MM.1S (cell line): Measurements from ENCODE around the gene LIMS2.

Experiments
- DNase-seq: peaks from one replicate; pipeline ENCODE4 v3.0.0-alpha.2; 2015
- H2AFZ ChIP-seq: fragments of 300-600 bp; sonication (generic); 2 replicates; pipeline ENCODE4 v1.6.0; 2016; ENCODE audit warnings: antibody characterized with exemption, low read length
- H3F3A ChIP-seq: fragments of 300-600 bp; sonication (generic); 2 replicates; pipeline ENCODE4 v1.6.1; 2016; ENCODE audit warnings: mild to moderate bottlenecking, antibody characterized with exemption, low read length, moderate library complexity, mixed read lengths; ENCODE audit not compliant: insufficient read depth
- H3K27ac ChIP-seq: fragments of 300-600 bp; sonication (generic); 2 replicates; pipeline ENCODE4 v1.5.1; 2016; ENCODE audit warnings: mild to moderate bottlenecking, low read length
- H3K27me3 ChIP-seq: fragments of 300-600 bp; sonication (generic); replicated peaks from 2 replicates; pipeline ENCODE4 v1.6.0; 2016; ENCODE audit warnings: low read length; ENCODE audit not compliant: insufficient read depth
- H3K36me3 ChIP-seq: fragments of 300-600 bp; sonication (generic); replicated peaks from 2 replicates; pipeline ENCODE4 v1.6.1; 2016; ENCODE audit warnings: mild to moderate bottlenecking, low read length, mixed read lengths; ENCODE audit not compliant: insufficient read depth
- H3K4me1 ChIP-seq: fragments of 300-600 bp; sonication (generic); 2 replicates; pipeline ENCODE4 v1.6.1; 2016; ENCODE audit warnings: low read length, mixed read lengths
- H3K4me2 ChIP-seq: fragments of 300-600 bp; sonication (generic); 2 replicates; pipeline ENCODE4 v1.6.0; 2016; ENCODE audit warnings: low read depth, low read length
- H3K4me3 ChIP-seq: fragments of 300-600 bp; sonication (generic); 2 replicates; pipeline ENCODE4 v1.5.1; 2016; ENCODE audit warnings: low read length, mixed read lengths
- H3K79me2 ChIP-seq: fragments of 300-600 bp; sonication (generic); 2 replicates; pipeline ENCODE4 v1.6.1; 2016; ENCODE audit warnings: mixed run types, low read length, mixed read lengths
- H3K9ac ChIP-seq: fragments of 300-600 bp; sonication (generic); 2 replicates; pipeline ENCODE4 v1.6.1; 2016; ENCODE audit warnings: low read length, mixed read lengths
- H3K9me2 ChIP-seq: fragments of 300-600 bp; sonication (generic); replicated peaks from 2 replicates; pipeline ENCODE4 v1.6.1; 2016; ENCODE audit warnings: mild to moderate bottlenecking, low read length, mixed read lengths; ENCODE audit not compliant: insufficient read depth
- H3K9me3 ChIP-seq: fragments of 300-600 bp; sonication (generic); replicated peaks from 2 replicates; pipeline ENCODE4 v1.6.1; 2016; ENCODE audit warnings: mild to moderate bottlenecking, low read length, mixed read lengths; ENCODE audit not compliant: insufficient read depth
- H4K20me1 ChIP-seq: fragments of 300-600 bp; sonication (generic); 2 replicates; pipeline ENCODE4 v1.6.1; 2016; ENCODE audit warnings: mild to moderate bottlenecking, low read length, moderate library complexity, mixed read lengths; ENCODE audit not compliant: insufficient read depth
- CTCF ChIP-seq: fragments of 300-600 bp; sonication (generic); IDR thresholded peaks from 2 replicates; pipeline ENCODE4 v1.5.1; 2016; ENCODE audit warnings: antibody characterized with exemption, low read length, mixed read lengths
- EZH2 ChIP-seq: fragments of 300-600 bp; sonication (generic); optimal IDR thresholded peaks from 2 replicates; pipeline ENCODE3; 2017; ENCODE audit warnings: low read depth, mild to moderate bottlenecking, antibody characterized with exemption, low read length, mixed read lengths
- EZH2phosphoT487 ChIP-seq: fragments of 300-600 bp; sonication (generic); IDR thresholded peaks from 2 replicates; pipeline ENCODE4 v1.6.1; 2018; ENCODE audit warnings: antibody characterized with exemption, low read length

LIMS2 gene

GRCh38 chr2:127651381-127651809 is 23.9 kb downstream of the LIMS2 start:
- Histone ChIP-seq H3K4me2 (no peak overlapping the region), H3K9me2 (no peaks in the 10 kb centered on the region), H3K9ac (no peak overlapping the region), H3K79me2 (no peaks in the 10 kb centered on the region), H2AFZ (no peak overlapping the region), H3K9me3 (no peaks in the 10 kb centered on the region), H3K27me3 (peaks cover 29% of the 10 kb centered on the region), H4K20me1 (no peaks in the 10 kb centered on the region), H3K4me3 (no peak overlapping the region), H3K36me3 (no peaks in the 10 kb centered on the region), H3K4me1 (no peaks in the 10 kb centered on the region), H3K27ac (no peak overlapping the region), H3F3A (no peaks in the 10 kb centered on the region)
- DNase-seq, result no peak
- TF ChIP-seq EZH2phosphoT487 (no peak), CTCF (no peak), EZH2 (no peak)

GRCh38 chr2:127650785-127651380 is 24.4 kb downstream of the LIMS2 start:
- Histone ChIP-seq H3K4me2 (no peak overlapping the region), H4K20me1 (no peaks in the 10 kb centered on the region), H3K4me1 (no peaks in the 10 kb centered on the region), H3K27ac (no peak overlapping the region), H3F3A (no peaks in the 10 kb centered on the region), H3K79me2 (no peaks in the 10 kb centered on the region), H3K9ac (no peak overlapping the region), H3K9me2 (no peaks in the 10 kb centered on the region), H2AFZ (no peak overlapping the region), H3K27me3 (peaks cover 29% of the 10 kb centered on the region), H3K4me3 (no peak overlapping the region), H3K9me3 (no peaks in the 10 kb centered on the region), H3K36me3 (no peaks in the 10 kb centered on the region)
- DNase-seq, result no peak
- TF ChIP-seq CTCF (no peak), EZH2 (no peak), EZH2phosphoT487 (no peak)

- no peak overlapping the region for H3K9ac ChIP-seq
These were observed 25.1 kb downstream of the LIMS2 start for GRCh38 chr2:127650041-127650784.

More at GRCh38 chr2:127650041-127650784, 25.1 kb downstream of the LIMS2 start:
- H4K20me1 ChIP-seq, result no peaks in the 10 kb centered on the region
- H3K4me3 ChIP-seq, result no peak overlapping the region
- H3K4me1 ChIP-seq, result no peaks in the 10 kb centered on the region
- TF ChIP-seq CTCF (no peak; the same call in 1 of the 2 replicates), EZH2phosphoT487 (no peak), EZH2 (no peak)
- no peak overlapping the region for H3K4me2 ChIP-seq
- no peaks in the 10 kb centered on the region for H3F3A ChIP-seq
- H3K36me3 ChIP-seq, result no peaks in the 10 kb centered on the region
- no peaks in the 10 kb centered on the region for H3K9me2 ChIP-seq
- H3K27ac ChIP-seq, result no peak overlapping the region
- H3K27me3 ChIP-seq, result peaks cover 31% of the 10 kb centered on the region
- no peak for DNase-seq
- no peaks in the 10 kb centered on the region for H3K79me2 ChIP-seq
- no peaks in the 10 kb centered on the region for H3K9me3 ChIP-seq
- H2AFZ ChIP-seq, result no peak overlapping the region
